Measurements from ENCODE around the gene NLGN3.

- TF ChIP-seq, protein P1, sequence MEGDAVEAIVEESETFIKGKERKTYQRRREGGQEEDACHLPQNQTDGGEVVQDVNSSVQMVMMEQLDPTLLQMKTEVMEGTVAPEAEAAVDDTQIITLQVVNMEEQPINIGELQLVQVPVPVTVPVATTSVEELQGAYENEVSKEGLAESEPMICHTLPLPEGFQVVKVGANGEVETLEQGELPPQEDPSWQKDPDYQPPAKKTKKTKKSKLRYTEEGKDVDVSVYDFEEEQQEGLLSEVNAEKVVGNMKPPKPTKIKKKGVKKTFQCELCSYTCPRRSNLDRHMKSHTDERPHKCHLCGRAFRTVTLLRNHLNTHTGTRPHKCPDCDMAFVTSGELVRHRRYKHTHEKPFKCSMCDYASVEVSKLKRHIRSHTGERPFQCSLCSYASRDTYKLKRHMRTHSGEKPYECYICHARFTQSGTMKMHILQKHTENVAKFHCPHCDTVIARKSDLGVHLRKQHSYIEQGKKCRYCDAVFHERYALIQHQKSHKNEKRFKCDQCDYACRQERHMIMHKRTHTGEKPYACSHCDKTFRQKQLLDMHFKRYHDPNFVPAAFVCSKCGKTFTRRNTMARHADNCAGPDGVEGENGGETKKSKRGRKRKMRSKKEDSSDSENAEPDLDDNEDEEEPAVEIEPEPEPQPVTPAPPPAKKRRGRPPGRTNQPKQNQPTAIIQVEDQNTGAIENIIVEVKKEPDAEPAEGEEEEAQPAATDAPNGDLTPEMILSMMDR (IDR thresholded peaks at IDR 0.05; ENCODE audit: borderline replicate concordance, extremely low read depth, low read length, poor library complexity, severe bottlenecking): no peak
- TF ChIP-seq EZH2 (IDR thresholded peaks at IDR 0.05; ENCODE audit: borderline replicate concordance, low read depth, low read length, severe bottlenecking): no peak
Measured at GRCh38 chrX:71106427-71106826, 38.2 kb upstream of the NLGN3 start, which contains the start of gene CXorf65.
